Ascending aorta (tissue), 2 donors: Measurements from ENCODE around the gene PSMB7. TPM values are rescaled to one million over a fixed set of nuclear protein-coding genes. Genes with fewer than 3 reads are reported as not detected.

ENCODE experiments used
- DNase-seq, 2 donors: peaks; one replicate each; pipeline ENCODE4 v3.0.0-alpha.2; 2019; ENCODE audit warnings: low spot score in 2 of 2
- H3K27ac ChIP-seq, 2 donors: fragments of 200-600 bp; sonication (generic); one replicate each; pipeline ENCODE4 v1.5.1; 2016 to 2017; ENCODE audit warnings: mild to moderate bottlenecking in 1 of 2
- H3K27me3 ChIP-seq: fragments of 200-600 bp; sonication (generic); one replicate; pipeline ENCODE4 v1.5.1; 2017
- H3K36me3 ChIP-seq, 2 donors: fragments of 200-600 bp; sonication (generic); one replicate each; pipeline ENCODE4 v1.5.1; 2016
- H3K4me1 ChIP-seq, 2 donors: fragments of 200-600 bp; sonication (generic); one replicate each; pipeline ENCODE4 v1.5.1; 2016 to 2017; ENCODE audit warnings: mild to moderate bottlenecking in 1 of 2
- H3K4me3 ChIP-seq, 2 donors: fragments of 200-600 bp; sonication (generic); one replicate each; pipeline ENCODE4 v1.5.1; 2016 to 2017; ENCODE audit warnings: mild to moderate bottlenecking in 1 of 2
- H3K9me3 ChIP-seq, 2 donors: fragments of 200-600 bp; sonication (generic); one replicate each; pipeline ENCODE4 v1.5.1; 2016
- intact Hi-C: fragments of 100-400 bp; cut with DNase I; formaldehyde crosslinking; loops from one replicate; pipeline ENCODE4 v1.15.1; 2023
- total RNA-seq: library from RNA; depleted of rRNA; stranded (reverse); fragments of >200 nt; gene quantifications from one replicate; pipeline ENCODE4 v1.1.0, GENCODE V29; 2016
- TF ChIP-seq, protein P1 (sequence below), 3 experiments: fragments of 200-600 bp in 2 of 3; fragments of 450-650 bp in 1 of 3; sonication (generic) in 2 of 3; IDR thresholded peaks; one replicate each; pipeline ENCODE4 v1.5.1; 2016 to 2019; ENCODE audit warnings: antibody characterized with exemption in 3 of 3, mild to moderate bottlenecking in 1 of 3, moderate library complexity in 1 of 3

The PSMB7 gene
- total RNA-seq, 1 donor from 2014 or later: 21.1 TPM

DNA sequence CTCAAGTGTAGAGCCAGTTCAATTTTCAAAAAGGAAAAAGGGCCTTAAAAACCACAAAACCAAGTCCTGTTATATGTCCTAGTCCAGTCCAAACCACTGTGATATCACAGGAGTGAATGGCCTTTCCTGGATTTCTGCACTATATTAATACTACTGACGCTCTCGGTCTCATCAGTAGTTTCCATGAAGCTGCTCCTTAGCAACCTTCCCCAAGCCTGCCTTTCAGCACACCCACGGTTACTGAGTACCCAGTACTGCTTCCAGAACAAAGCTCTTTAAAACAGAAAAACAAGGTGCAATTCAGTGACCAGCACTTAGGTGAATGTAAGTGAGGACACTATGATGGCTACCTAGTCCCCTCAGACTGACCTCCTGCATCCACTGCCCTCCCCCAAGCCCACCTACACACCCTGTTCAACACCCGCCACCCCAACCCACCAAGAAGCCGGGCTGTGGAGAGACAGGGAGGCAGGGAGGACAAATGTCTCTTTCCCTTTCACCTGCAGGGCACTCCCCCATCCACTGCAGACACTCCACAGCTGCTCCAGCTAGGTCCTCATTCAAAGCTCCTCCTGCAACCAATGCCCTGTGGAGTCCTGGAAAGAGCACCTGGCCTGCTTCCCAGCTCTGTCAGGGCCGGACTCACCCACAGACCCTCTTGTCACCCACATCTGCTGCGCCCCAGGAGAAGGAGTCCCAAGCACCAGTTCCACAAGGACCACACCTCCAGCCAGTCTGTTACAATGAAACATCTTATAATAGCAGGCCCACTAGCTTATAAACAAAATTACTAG is 25.9 kb downstream of the PSMB7 start:
- Histone ChIP-seq H3K9me3 (no peaks in the 10 kb centered on the region), H3K36me3 (peaks cover 2 to 7% of the 10 kb centered on the region in 2 donors), H3K27ac (no peak overlapping the region), H3K27me3 (no peaks in the 10 kb centered on the region), H3K4me3 (no peak overlapping the region), H3K4me1 (peaks cover 3 to 4% of the 10 kb centered on the region in 2 donors)
- DNase-seq: no peak
- intact Hi-C loops: no loop called here
- TF ChIP-seq, protein P1, sequence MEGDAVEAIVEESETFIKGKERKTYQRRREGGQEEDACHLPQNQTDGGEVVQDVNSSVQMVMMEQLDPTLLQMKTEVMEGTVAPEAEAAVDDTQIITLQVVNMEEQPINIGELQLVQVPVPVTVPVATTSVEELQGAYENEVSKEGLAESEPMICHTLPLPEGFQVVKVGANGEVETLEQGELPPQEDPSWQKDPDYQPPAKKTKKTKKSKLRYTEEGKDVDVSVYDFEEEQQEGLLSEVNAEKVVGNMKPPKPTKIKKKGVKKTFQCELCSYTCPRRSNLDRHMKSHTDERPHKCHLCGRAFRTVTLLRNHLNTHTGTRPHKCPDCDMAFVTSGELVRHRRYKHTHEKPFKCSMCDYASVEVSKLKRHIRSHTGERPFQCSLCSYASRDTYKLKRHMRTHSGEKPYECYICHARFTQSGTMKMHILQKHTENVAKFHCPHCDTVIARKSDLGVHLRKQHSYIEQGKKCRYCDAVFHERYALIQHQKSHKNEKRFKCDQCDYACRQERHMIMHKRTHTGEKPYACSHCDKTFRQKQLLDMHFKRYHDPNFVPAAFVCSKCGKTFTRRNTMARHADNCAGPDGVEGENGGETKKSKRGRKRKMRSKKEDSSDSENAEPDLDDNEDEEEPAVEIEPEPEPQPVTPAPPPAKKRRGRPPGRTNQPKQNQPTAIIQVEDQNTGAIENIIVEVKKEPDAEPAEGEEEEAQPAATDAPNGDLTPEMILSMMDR (IDR thresholded peaks at IDR 0.05): no peak

- no peak for DNase-seq
- Histone ChIP-seq H3K27me3 (no peaks in the 10 kb centered on the region), H3K9me3 (no peaks in the 10 kb centered on the region), H3K36me3 (peaks cover 10 to 11% of the 10 kb centered on the region in 2 donors), H3K27ac (no peak overlapping the region), H3K4me1 (peaks cover 3 to 4% of the 10 kb centered on the region in 2 donors), H3K4me3 (no peak overlapping the region)
- TF ChIP-seq, protein P1 (IDR thresholded peaks at IDR 0.05): no peak
- intact Hi-C loops: no loop called here
Observed at GRCh38 chr9:124388275-124389048, 26.8 kb downstream of the PSMB7 start.

- DNase-seq: no peak
- TF ChIP-seq, protein P1 (IDR thresholded peaks at IDR 0.05): no peak
- Histone ChIP-seq H3K27me3 (no peaks in the 10 kb centered on the region), H3K4me3 (no peak overlapping the region), H3K4me1 (no peaks in the 10 kb centered on the region), H3K36me3 (peaks cover 11 to 25% of the 10 kb centered on the region in 2 donors), H3K27ac (no peak overlapping the region), H3K9me3 (no peaks in the 10 kb centered on the region)
- intact Hi-C loops: no loop called here
Observed at GRCh38 chr9:124386201-124386600, 29.0 kb downstream of the PSMB7 start.

DNA sequence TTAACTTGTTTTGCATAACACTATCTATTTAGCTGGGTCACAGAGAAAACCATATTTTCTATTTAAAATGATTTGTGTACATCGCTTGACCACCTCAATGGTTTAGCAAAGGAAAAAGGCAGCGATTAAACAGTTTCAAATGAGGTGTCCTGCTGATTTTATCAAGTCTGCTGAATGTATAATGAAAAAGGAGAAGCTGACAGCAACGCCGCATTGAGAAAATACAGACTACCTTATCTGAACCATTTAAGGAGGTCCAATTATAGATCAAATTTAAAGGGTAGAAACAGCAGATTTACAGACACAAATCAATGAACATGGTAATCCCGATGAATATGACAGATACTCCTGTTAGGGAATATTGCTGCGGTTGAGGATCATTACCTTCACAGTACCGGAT is 29.6 kb downstream of the PSMB7 start:
- Histone ChIP-seq H3K27me3 (no peaks in the 10 kb centered on the region), H3K9me3 (no peaks in the 10 kb centered on the region), H3K4me3 (no peak overlapping the region), H3K4me1 (no peaks in the 10 kb centered on the region), H3K36me3 (peaks cover 11 to 27% of the 10 kb centered on the region in 2 donors), H3K27ac (no peak overlapping the region)
- intact Hi-C loops: no loop called here
- DNase-seq: no peak
- TF ChIP-seq, protein P1 (IDR thresholded peaks at IDR 0.05): no peak

- DNase-seq: no peak
- no peak overlapping the region for H3K4me3 ChIP-seq
- peaks cover 11 to 32% of the 10 kb centered on the region in 2 donors for H3K36me3 ChIP-seq
- no peaks in the 10 kb centered on the region for H3K27me3 ChIP-seq
- no peak overlapping the region for H3K27ac ChIP-seq
- H3K9me3 ChIP-seq: no peaks in the 10 kb centered on the region
- intact Hi-C loops: no loop called here
- TF ChIP-seq, protein P1 (IDR thresholded peaks at IDR 0.05): no peak
- no peaks in the 10 kb centered on the region for H3K4me1 ChIP-seq
Observed at GRCh38 chr9:124384846-124385245, 30.4 kb downstream of the PSMB7 start.
